HEK293 (cell line): ENCODE results near the gene MAP1B.

Source experiments
- CTCF ChIA-PET: fragments of 350-600 bp; formaldehyde crosslinking; extraction: SDS; loops from one replicate; lab custom pipeline; 2021; ENCODE audit warnings: antibody characterized with exemption; lab: Yijun Ruan, JAX
- POLR2A ChIA-PET: fragments of 300-600 bp; formaldehyde crosslinking; extraction: SDS; loops from one replicate; lab custom pipeline; 2020; ENCODE audit warnings: antibody characterized with exemption, inconsistent platforms; lab: Yijun Ruan, JAX
- H3K27ac ChIP-seq: fragments of 200-500 bp; sonication (Bioruptor generic); 2 replicates; pipeline ENCODE4 v1.5.1; 2014; ENCODE audit warnings: low read depth, low read length, control low read depth, inconsistent platforms; ENCODE audit errors: extremely low read depth
- H3K36me3 ChIP-seq, 2 experiments: fragments of 200-500 bp in 1 of 2; sonication (Bioruptor generic) in 1 of 2; 1 replicate in 1 of 2; 2 replicates in 1 of 2; pipeline ENCODE4 v1.5.1; 2014 to 2017; ENCODE audit warnings: inconsistent platforms in 2 of 2, low read length in 2 of 2; ENCODE audit not compliant: control insufficient read depth in 2 of 2, insufficient read depth in 1 of 2
- H3K4me1 ChIP-seq: fragments of 200-500 bp; sonication (Bioruptor generic); 2 replicates; pipeline ENCODE4 v1.5.1; 2014; ENCODE audit warnings: mild to moderate bottlenecking, low read length, inconsistent platforms; ENCODE audit not compliant: control insufficient read depth, insufficient read depth
- H3K4me3 ChIP-seq: 2 replicates; pipeline ENCODE4 v1.5.1; 2011; ENCODE audit warnings: low read depth, mild to moderate bottlenecking, control low read depth, low read length, moderate library complexity
- H3K9me3 ChIP-seq: fragments of 200-500 bp; sonication (Bioruptor generic); 2 replicates; pipeline ENCODE4 v1.5.1; 2014; ENCODE audit warnings: low read depth, low read length, inconsistent platforms; ENCODE audit not compliant: control insufficient read depth, insufficient read depth
- BCL11A ChIP-seq: fragments of 450-650 bp; formaldehyde crosslinking; IDR thresholded peaks from 2 replicates; pipeline ENCODE4 v1.5.1; 2016; ENCODE audit warnings: low read depth, missing biosample characterization, missing genetic modification characterization
- GFI1B ChIP-seq: fragments of 450-650 bp; formaldehyde crosslinking; IDR thresholded peaks from 2 replicates; pipeline ENCODE4 v1.5.1; 2016; ENCODE audit warnings: missing biosample characterization, missing genetic modification characterization
- KLF10 ChIP-seq: fragments of 450-650 bp; IDR thresholded peaks from 2 replicates; pipeline ENCODE4 v1.5.1; 2018; ENCODE audit warnings: missing biosample characterization, mild to moderate bottlenecking, missing genetic modification characterization
- MEIS1 ChIP-seq: sonication (generic); formaldehyde crosslinking; IDR thresholded peaks from 2 replicates; pipeline ENCODE4 v1.8.1; 2022; ENCODE audit warnings: missing genetic modification reagents, mild to moderate bottlenecking, borderline replicate concordance
- RBAK ChIP-seq: fragments of 450-650 bp; formaldehyde crosslinking; IDR thresholded peaks from 2 replicates; pipeline ENCODE4 v1.5.1; 2016; ENCODE audit warnings: missing biosample characterization, missing genetic modification characterization
- SP3 ChIP-seq: fragments of 450-650 bp; formaldehyde crosslinking; IDR thresholded peaks from 2 replicates; pipeline ENCODE4 v1.5.1; 2016; ENCODE audit warnings: missing biosample characterization, missing genetic modification characterization
- ZNF121 ChIP-seq: fragments of 450-650 bp; formaldehyde crosslinking; IDR thresholded peaks from 2 replicates; pipeline ENCODE4 v1.5.1; 2016; ENCODE audit warnings: missing biosample characterization, missing genetic modification characterization
- ZNF132 ChIP-seq: fragments of 450-650 bp; formaldehyde crosslinking; IDR thresholded peaks from 2 replicates; pipeline ENCODE4 v1.5.1; 2017; ENCODE audit warnings: missing biosample characterization, missing genetic modification characterization, borderline replicate concordance
- ZNF146 ChIP-seq: fragments of 450-650 bp; formaldehyde crosslinking; IDR thresholded peaks from 2 replicates; pipeline ENCODE4 v1.5.1; 2016; ENCODE audit warnings: missing biosample characterization, missing genetic modification characterization
- ZNF350 ChIP-seq: fragments of 450-650 bp; formaldehyde crosslinking; IDR thresholded peaks from 2 replicates; pipeline ENCODE4 v1.5.0; 2017; ENCODE audit warnings: missing biosample characterization, mild to moderate bottlenecking, missing genetic modification characterization
- ZNF354C ChIP-seq: fragments of 450-650 bp; formaldehyde crosslinking; IDR thresholded peaks from 2 replicates; pipeline ENCODE4 v1.5.1; 2016; ENCODE audit warnings: missing biosample characterization, missing genetic modification characterization, low read depth, borderline replicate concordance
- ZNF416 ChIP-seq: fragments of 450-650 bp; formaldehyde crosslinking; IDR thresholded peaks from 2 replicates; pipeline ENCODE4 v1.5.1; 2016; ENCODE audit warnings: missing biosample characterization, missing genetic modification characterization
- ZNF501 ChIP-seq: fragments of 450-650 bp; formaldehyde crosslinking; IDR thresholded peaks from 2 replicates; pipeline ENCODE4 v1.5.1; 2016; ENCODE audit warnings: missing biosample characterization, missing genetic modification characterization
- ZNF585B ChIP-seq: fragments of 450-650 bp; formaldehyde crosslinking; IDR thresholded peaks from 2 replicates; pipeline ENCODE4 v1.5.1; 2016; ENCODE audit warnings: missing biosample characterization, missing genetic modification characterization
- ZNF776 ChIP-seq: fragments of 450-650 bp; formaldehyde crosslinking; IDR thresholded peaks from 2 replicates; pipeline ENCODE4 v1.5.0; 2017; ENCODE audit warnings: missing biosample characterization, missing genetic modification characterization, borderline replicate concordance
- TF ChIP-seq, protein P1 (sequence below): fragments of 450-650 bp; formaldehyde crosslinking; IDR thresholded peaks from 2 replicates; pipeline ENCODE4 v1.5.1; 2016; ENCODE audit warnings: missing biosample characterization, missing genetic modification characterization
- TF ChIP-seq, protein P2 (sequence below): fragments of 450-650 bp; formaldehyde crosslinking; IDR thresholded peaks from 2 replicates; pipeline ENCODE4 v1.5.1; 2016; ENCODE audit warnings: missing biosample characterization, missing genetic modification characterization
- TF ChIP-seq, protein P3 (sequence below): sonication (generic); formaldehyde crosslinking; IDR thresholded peaks from 2 replicates; pipeline ENCODE4 v1.8.1; 2022; ENCODE audit warnings: mild to moderate bottlenecking, moderate library complexity, missing genetic modification reagents

MAP1B gene

DNA sequence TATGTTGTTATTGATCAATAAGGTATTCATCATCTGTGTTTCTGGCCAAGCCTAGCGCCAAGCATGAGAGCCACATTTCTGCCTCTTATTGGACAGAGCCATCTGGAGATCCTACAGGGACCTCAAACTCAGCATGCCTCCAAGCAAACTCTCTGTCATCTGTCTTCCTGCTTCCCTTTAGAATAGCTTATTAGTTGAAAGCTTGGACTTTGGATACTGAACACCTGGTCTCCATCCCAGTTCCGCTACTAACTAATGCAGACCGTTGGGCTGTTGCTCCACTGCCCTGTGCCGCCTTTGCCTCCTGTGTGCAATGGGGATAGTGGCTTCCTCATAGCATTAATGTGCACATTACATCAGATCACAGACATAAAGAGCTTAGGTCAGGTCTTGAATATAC, 65.5 kb downstream of the MAP1B start:
- POLR2A ChIA-PET: no interaction called here
- CTCF ChIA-PET: no interaction called here
- no peak overlapping the region for H3K4me3 ChIP-seq
- H3K36me3 ChIP-seq: no peaks in the 10 kb centered on the region
- H3K4me1 ChIP-seq: no peaks in the 10 kb centered on the region
- TF ChIP-seq, protein P1, sequence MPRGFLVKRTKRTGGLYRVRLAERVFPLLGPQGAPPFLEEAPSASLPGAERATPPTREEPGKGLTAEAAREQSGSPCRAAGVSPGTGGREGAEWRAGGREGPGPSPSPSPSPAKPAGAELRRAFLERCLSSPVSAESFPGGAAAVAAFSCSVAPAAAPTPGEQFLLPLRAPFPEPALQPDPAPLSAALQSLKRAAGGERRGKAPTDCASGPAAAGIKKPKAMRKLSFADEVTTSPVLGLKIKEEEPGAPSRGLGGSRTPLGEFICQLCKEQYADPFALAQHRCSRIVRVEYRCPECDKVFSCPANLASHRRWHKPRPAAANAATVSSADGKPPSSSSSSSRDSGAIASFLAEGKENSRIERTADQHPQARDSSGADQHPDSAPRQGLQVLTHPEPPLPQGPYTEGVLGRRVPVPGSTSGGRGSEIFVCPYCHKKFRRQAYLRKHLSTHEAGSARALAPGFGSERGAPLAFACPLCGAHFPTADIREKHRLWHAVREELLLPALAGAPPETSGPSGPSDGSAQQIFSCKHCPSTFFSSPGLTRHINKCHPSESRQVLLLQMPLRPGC (tag by site-specific recombination): no peak
- TF ChIP-seq KLF10 (tag by site-specific recombination): no peak
- TF ChIP-seq ZNF585B (tag by site-specific recombination): no peak
- TF ChIP-seq ZNF146: no peak
- no peak for TF ChIP-seq ZNF121 (tag by site-specific recombination)
- TF ChIP-seq ZNF416: no peak
- TF ChIP-seq ZNF501 (tag by site-specific recombination): no peak
- TF ChIP-seq, protein P2, sequence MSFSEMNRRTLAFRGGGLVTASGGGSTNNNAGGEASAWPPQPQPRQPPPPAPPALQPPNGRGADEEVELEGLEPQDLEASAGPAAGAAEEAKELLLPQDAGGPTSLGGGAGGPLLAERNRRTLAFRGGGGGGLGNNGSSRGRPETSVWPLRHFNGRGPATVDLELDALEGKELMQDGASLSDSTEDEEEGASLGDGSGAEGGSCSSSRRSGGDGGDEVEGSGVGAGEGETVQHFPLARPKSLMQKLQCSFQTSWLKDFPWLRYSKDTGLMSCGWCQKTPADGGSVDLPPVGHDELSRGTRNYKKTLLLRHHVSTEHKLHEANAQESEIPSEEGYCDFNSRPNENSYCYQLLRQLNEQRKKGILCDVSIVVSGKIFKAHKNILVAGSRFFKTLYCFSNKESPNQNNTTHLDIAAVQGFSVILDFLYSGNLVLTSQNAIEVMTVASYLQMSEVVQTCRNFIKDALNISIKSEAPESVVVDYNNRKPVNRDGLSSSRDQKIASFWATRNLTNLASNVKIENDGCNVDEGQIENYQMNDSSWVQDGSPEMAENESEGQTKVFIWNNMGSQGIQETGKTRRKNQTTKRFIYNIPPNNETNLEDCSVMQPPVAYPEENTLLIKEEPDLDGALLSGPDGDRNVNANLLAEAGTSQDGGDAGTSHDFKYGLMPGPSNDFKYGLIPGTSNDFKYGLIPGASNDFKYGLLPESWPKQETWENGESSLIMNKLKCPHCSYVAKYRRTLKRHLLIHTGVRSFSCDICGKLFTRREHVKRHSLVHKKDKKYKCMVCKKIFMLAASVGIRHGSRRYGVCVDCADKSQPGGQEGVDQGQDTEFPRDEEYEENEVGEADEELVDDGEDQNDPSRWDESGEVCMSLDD (tag by site-specific recombination): no peak
- TF ChIP-seq ZNF776: no peak
- no peak for TF ChIP-seq ZNF132
- TF ChIP-seq, protein P3, sequence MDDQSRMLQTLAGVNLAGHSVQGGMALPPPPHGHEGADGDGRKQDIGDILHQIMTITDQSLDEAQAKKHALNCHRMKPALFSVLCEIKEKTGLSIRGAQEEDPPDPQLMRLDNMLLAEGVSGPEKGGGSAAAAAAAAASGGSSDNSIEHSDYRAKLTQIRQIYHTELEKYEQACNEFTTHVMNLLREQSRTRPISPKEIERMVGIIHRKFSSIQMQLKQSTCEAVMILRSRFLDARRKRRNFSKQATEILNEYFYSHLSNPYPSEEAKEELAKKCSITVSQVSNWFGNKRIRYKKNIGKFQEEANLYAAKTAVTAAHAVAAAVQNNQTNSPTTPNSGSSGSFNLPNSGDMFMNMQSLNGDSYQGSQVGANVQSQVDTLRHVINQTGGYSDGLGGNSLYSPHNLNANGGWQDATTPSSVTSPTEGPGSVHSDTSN (CRISPR knock-in tag): no peak
- no peak for TF ChIP-seq MEIS1 (CRISPR knock-in tag)
- no peak for TF ChIP-seq BCL11A (tag by site-specific recombination)
- no peak for TF ChIP-seq ZNF354C (tag by site-specific recombination)
- no peaks in the 10 kb centered on the region for H3K9me3 ChIP-seq
- H3K27ac ChIP-seq: no peak overlapping the region

DNA sequence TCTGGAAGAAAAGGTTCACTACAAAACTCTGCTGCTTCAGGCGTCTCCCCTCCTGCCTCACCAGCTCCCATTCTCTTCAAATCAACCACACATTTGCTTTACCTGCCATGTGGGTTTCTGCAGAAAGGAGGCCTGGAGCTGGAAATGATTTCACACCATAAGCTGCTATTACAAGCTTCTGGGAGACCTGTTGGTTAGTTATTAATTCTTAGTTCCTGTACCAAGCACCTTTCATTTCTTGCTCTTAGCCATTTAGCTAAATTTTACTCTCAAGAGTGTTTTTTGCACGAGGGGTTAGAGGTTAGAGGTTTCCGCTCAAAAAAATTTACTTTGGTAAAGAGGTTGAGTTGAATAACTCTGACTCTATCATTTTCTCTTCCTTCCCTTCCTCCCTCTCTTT, 70.3 kb downstream of the MAP1B start:
- no peaks in the 10 kb centered on the region for H3K9me3 ChIP-seq
- H3K4me3 ChIP-seq: no peak overlapping the region
- ChIA-PET POLR2A (no interaction called here), CTCF (interaction anchor here (1.4 kb wide), 1 partner anchor 67 kb away, joined by 3 read pairs; no protein-coding TSS in a partner anchor)
- H3K36me3 ChIP-seq: no peaks in the 10 kb centered on the region
- H3K4me1 ChIP-seq: no peaks in the 10 kb centered on the region
- no peak overlapping the region for H3K27ac ChIP-seq
- TF ChIP-seq RBAK (tag by site-specific recombination): no peak
- TF ChIP-seq SP3 (tag by site-specific recombination): no peak
- TF ChIP-seq GFI1B (tag by site-specific recombination): no peak
- TF ChIP-seq ZNF350 (tag by site-specific recombination): no peak
